Measurements from ENCODE around the gene CDH5. TPM values are rescaled to one million over a fixed set of nuclear protein-coding genes. Genes with fewer than 3 reads are reported as not detected.

Gene CDH5
- total RNA-seq, 5 donors from 2014 or later (not counting 1 experiment from before 2014, with no cell fraction given) = 0.10 to 0.20 TPM; not detected in 3

DNA sequence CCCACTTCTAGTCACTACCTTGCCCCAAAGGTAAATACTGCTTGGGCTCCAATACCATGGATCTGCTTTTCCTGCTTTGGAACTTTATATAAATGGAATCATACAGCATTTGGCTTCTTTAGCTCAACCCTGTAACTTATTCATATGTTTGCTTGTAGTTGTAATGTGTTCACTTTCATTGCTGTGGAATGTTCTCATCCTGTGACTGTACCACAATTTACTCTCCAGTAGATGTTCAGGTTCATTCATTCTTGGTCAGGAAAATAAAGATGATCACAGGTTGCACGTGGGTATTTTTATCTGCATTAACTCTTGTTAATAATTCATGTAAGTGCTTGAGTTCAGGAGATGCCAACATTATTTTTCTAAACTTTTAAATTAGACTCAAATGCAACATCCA is 53.9 kb downstream of the CDH5 start:
- H3K27ac Mint-ChIP-seq = no peak overlapping the region
- Histone ChIP-seq H3K4me3 (ENCODE audit: control insufficient read depth in 1 of 2, extremely low read depth in 1 of 2, low read length in 1 of 2) (no peak overlapping the region), H3K27me3 (replicated peaks in 1 of 2; ENCODE audit: control insufficient read depth in 2 of 2, extremely low read depth in 1 of 2, insufficient read depth in 2 of 2, low read length in 1 of 2) (peaks cover 5 to 25% of the 10 kb centered on the region in 2 experiments), H3K4me1 (ENCODE audit: control insufficient read depth in 1 of 2, extremely low read depth in 1 of 2, insufficient read depth in 2 of 2, low read length in 2 of 2) (no peaks in the 10 kb centered on the region), H3K36me3 (ENCODE audit: control insufficient read depth in 2 of 2, extremely low read depth in 1 of 2, insufficient read depth in 1 of 2, low read length in 1 of 2) (peaks cover 0 to 2% of the 10 kb centered on the region in 2 donors), H3K9me3 (no peaks in the 10 kb centered on the region), H3K27ac (ENCODE audit: low read length) (no peak overlapping the region)
- no CpG with 5 or more reads among the region's 1 CpG for WGBS (ENCODE audit: insufficient coverage)
- H3K9me3 Mint-ChIP-seq = no peaks in the 10 kb centered on the region
- peaks cover 25% of the 10 kb centered on the region in 2 donors for H3K27me3 Mint-ChIP-seq
- peaks cover 4 to 15% (median 12%) of the 10 kb centered on the region in 3 donors for H3K4me1 Mint-ChIP-seq
- no peaks in the 10 kb centered on the region for H3K36me3 Mint-ChIP-seq
- ATAC-seq (replicated peaks in 1 of 4) (no peak), DNase-seq (no peak)
- H3K4me3 Mint-ChIP-seq = no peak overlapping the region
- POLR2A ChIA-PET = interaction anchor here in 1 of 2 donors (0.7 kb wide), 1 partner anchor 410 kb away, joined by 3 read pairs; the partner anchor contains the start of gene NAE1
- CTCF ChIA-PET = no interaction called here

DNA sequence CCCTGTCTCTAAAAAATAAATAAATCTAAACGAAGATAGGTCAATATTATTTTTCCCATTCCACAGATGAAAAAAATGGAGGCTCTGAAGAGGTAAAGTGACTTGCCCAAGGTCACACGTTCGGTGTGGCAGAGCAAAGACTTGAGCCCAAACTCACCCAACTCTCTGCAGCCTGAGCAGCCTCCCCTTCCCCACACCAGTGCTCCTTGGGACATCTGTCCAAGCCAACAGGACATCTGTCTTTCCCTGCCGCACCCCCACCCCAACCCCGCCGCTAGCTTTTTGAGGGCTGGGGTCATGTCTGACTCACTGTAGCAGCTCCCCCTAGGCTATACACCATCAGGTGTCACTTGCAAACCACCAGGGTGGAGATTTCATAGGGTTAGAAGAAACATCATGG is 55.4 kb downstream of the CDH5 start:
- Histone ChIP-seq H3K4me3 (ENCODE audit: control insufficient read depth in 1 of 2, extremely low read depth in 1 of 2, low read length in 1 of 2) (no peak overlapping the region), H3K27me3 (replicated peaks in 1 of 2; ENCODE audit: control insufficient read depth in 2 of 2, extremely low read depth in 1 of 2, insufficient read depth in 2 of 2, low read length in 1 of 2) (peaks cover 12 to 37% of the 10 kb centered on the region in 2 experiments), H3K27ac (ENCODE audit: low read length) (no peak overlapping the region), H3K4me1 (ENCODE audit: control insufficient read depth in 1 of 2, extremely low read depth in 1 of 2, insufficient read depth in 2 of 2, low read length in 2 of 2) (peaks cover 2 to 8% of the 10 kb centered on the region in 2 experiments), H3K9me3 (no peaks in the 10 kb centered on the region), H3K36me3 (ENCODE audit: control insufficient read depth in 2 of 2, extremely low read depth in 1 of 2, insufficient read depth in 1 of 2, low read length in 1 of 2) (peaks cover 0 to 2% of the 10 kb centered on the region in 2 donors)
- peaks cover 6 to 17% (median 15%) of the 10 kb centered on the region in 3 donors for H3K4me1 Mint-ChIP-seq
- H3K4me3 Mint-ChIP-seq = no peak overlapping the region
- CTCF ChIA-PET = no interaction called here
- no peaks in the 10 kb centered on the region for H3K36me3 Mint-ChIP-seq
- 100% methylated on average over 2 of the region's 6 CpGs for WGBS (ENCODE audit: insufficient coverage)
- no peak overlapping the region for H3K27ac Mint-ChIP-seq
- ATAC-seq (replicated peaks in 1 of 4) = no peak
- peaks cover 33 to 35% of the 10 kb centered on the region in 2 donors for H3K27me3 Mint-ChIP-seq
- no peak for DNase-seq
- no peaks in the 10 kb centered on the region for H3K9me3 Mint-ChIP-seq
- POLR2A ChIA-PET = no interaction called here

DNA sequence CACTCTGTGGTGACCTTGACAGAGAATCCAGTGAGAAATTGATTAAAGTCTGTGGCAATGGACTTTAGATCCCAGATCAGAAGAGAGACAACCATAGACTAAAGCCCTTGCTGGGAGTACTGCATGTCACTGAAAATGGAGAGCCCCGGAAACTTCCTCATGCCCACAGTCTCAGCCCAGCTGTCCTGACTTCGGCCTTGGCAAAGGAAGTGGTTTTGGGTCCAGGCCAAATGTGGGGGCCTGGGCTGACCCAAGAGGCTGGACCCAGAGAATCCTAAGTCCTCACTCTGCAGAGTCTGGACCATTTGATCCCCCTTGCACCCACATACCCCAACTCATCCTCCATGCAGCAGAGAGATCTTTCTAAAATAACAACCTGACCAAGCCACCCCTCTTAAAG is 55.9 kb downstream of the CDH5 start:
- H3K4me3 Mint-ChIP-seq = no peak overlapping the region
- no peak for ATAC-seq (replicated peaks in 1 of 4)
- peaks cover 12 to 37% of the 10 kb centered on the region in 2 experiments for H3K27me3 ChIP-seq (replicated peaks in 1 of 2; ENCODE audit: control insufficient read depth in 2 of 2, extremely low read depth in 1 of 2, insufficient read depth in 2 of 2, low read length in 1 of 2)
- no peak for DNase-seq
- H3K27ac Mint-ChIP-seq = no peak overlapping the region
- WGBS (ENCODE audit: insufficient coverage) = no CpG with 5 or more reads among the region's 2 CpGs
- H3K36me3 ChIP-seq (ENCODE audit: control insufficient read depth in 2 of 2, extremely low read depth in 1 of 2, insufficient read depth in 1 of 2, low read length in 1 of 2) = peaks cover 0 to 2% of the 10 kb centered on the region in 2 donors
- ChIA-PET CTCF (no interaction called here), POLR2A (no interaction called here)
- no peak overlapping the region for H3K27ac ChIP-seq (ENCODE audit: low read length)
- H3K4me1 Mint-ChIP-seq = peaks cover 6 to 17% (median 15%) of the 10 kb centered on the region in 3 donors
- no peaks in the 10 kb centered on the region for H3K9me3 Mint-ChIP-seq
- no peaks in the 10 kb centered on the region for H3K36me3 Mint-ChIP-seq
- peaks cover 33 to 35% of the 10 kb centered on the region in 2 donors for H3K27me3 Mint-ChIP-seq
- H3K4me1 ChIP-seq (ENCODE audit: control insufficient read depth in 1 of 2, extremely low read depth in 1 of 2, insufficient read depth in 2 of 2, low read length in 2 of 2) = peaks cover 2 to 8% of the 10 kb centered on the region in 2 experiments
- no peak overlapping the region for H3K4me3 ChIP-seq (ENCODE audit: control insufficient read depth in 1 of 2, extremely low read depth in 1 of 2, low read length in 1 of 2)
- H3K9me3 ChIP-seq = no peaks in the 10 kb centered on the region

DNA sequence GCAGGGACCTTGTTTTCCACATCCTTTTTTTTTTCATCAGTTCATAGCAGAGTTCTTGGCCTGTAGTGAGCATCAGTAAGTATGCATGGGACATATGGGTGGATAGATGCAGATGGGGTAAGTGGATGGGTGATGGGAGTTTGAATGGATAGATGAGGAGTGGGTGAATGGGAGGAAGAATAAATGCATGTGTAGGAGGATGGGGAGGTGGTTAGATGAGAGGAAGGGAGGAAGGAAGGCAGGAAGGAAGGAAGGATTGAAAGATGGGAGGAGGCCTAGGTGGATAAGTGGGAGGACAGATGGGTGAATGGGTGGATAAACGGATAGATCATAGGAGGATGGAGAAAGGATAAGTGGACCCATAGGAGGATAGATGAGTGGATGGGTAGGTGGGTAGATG is 56.7 kb downstream of the CDH5 start:
- Histone ChIP-seq H3K27me3 (replicated peaks in 1 of 2; ENCODE audit: control insufficient read depth in 2 of 2, extremely low read depth in 1 of 2, insufficient read depth in 2 of 2, low read length in 1 of 2) (peaks cover 12 to 45% of the 10 kb centered on the region in 2 experiments), H3K4me1 (ENCODE audit: control insufficient read depth in 1 of 2, extremely low read depth in 1 of 2, insufficient read depth in 2 of 2, low read length in 2 of 2) (peaks cover 4 to 16% of the 10 kb centered on the region in 2 experiments), H3K9me3 (no peaks in the 10 kb centered on the region), H3K36me3 (ENCODE audit: control insufficient read depth in 2 of 2, extremely low read depth in 1 of 2, insufficient read depth in 1 of 2, low read length in 1 of 2) (peaks cover 0 to 2% of the 10 kb centered on the region in 2 donors), H3K4me3 (ENCODE audit: control insufficient read depth in 1 of 2, extremely low read depth in 1 of 2, low read length in 1 of 2) (no peak overlapping the region), H3K27ac (ENCODE audit: low read length) (no peak overlapping the region)
- 100% methylated on average over 1 of the region's 1 CpG for WGBS (ENCODE audit: insufficient coverage)
- DNase-seq = no peak
- H3K4me1 Mint-ChIP-seq = peaks cover 6 to 12% (median 8%) of the 10 kb centered on the region in 3 donors
- no peak for ATAC-seq (replicated peaks in 1 of 4)
- H3K36me3 Mint-ChIP-seq = no peaks in the 10 kb centered on the region
- H3K4me3 Mint-ChIP-seq = no peak overlapping the region
- H3K27ac Mint-ChIP-seq = no peak overlapping the region
- CTCF ChIA-PET = interaction anchor here in 1 of 2 donors (0.6 kb wide), 1 partner anchor 104 kb away, joined by 3 read pairs; no protein-coding TSS in a partner anchor
- peaks cover 34 to 41% of the 10 kb centered on the region in 2 donors for H3K27me3 Mint-ChIP-seq
- POLR2A ChIA-PET = no interaction called here
- H3K9me3 Mint-ChIP-seq = no peaks in the 10 kb centered on the region

DNA sequence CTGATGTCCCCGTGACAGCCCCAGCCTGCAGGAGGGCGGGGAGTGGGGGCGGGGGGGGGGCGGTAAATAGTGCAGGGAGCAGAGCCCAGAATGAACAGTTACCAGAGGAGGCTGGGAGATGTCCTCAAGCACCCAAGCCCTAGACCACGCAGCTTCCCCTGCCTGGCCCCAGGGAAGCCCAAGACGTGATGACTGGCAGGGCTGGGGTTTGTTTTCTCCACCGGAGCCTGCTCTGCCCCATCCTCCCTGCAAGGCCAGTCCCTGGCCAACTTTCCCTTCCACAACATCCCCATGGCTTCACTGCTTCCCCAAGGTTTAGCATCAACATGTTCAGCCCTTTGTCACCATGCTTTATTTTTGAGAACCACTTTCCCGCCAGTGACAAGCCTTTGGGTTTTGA is 59.2 kb downstream of the CDH5 start:
- Histone ChIP-seq H3K4me3 (ENCODE audit: control insufficient read depth in 1 of 2, extremely low read depth in 1 of 2, low read length in 1 of 2) (no peak overlapping the region), H3K4me1 (ENCODE audit: control insufficient read depth in 1 of 2, extremely low read depth in 1 of 2, insufficient read depth in 2 of 2, low read length in 2 of 2) (peaks cover 4 to 18% of the 10 kb centered on the region in 2 experiments), H3K36me3 (ENCODE audit: control insufficient read depth in 2 of 2, extremely low read depth in 1 of 2, insufficient read depth in 1 of 2, low read length in 1 of 2) (peaks cover 0 to 2% of the 10 kb centered on the region in 2 donors), H3K27me3 (replicated peaks in 1 of 2; ENCODE audit: control insufficient read depth in 2 of 2, extremely low read depth in 1 of 2, insufficient read depth in 2 of 2, low read length in 1 of 2) (peaks cover 17 to 61% of the 10 kb centered on the region in 2 experiments), H3K9me3 (no peaks in the 10 kb centered on the region), H3K27ac (ENCODE audit: low read length) (no peak overlapping the region)
- Mint-ChIP-seq H3K4me1 (peaks cover 0 to 13% (median 7%) of the 10 kb centered on the region in 3 donors), H3K27me3 (peaks cover 53 to 64% of the 10 kb centered on the region in 2 donors), H3K36me3 (no peaks in the 10 kb centered on the region), H3K27ac (no peak overlapping the region), H3K9me3 (no peaks in the 10 kb centered on the region), H3K4me3 (peak overlapping the region; percentile 19 to 51 (median 21))
- ATAC-seq (replicated peaks in 1 of 4) (no peak), DNase-seq (no peak)
- WGBS (ENCODE audit: insufficient coverage) = 39% methylated on average over 4 of the region's 8 CpGs
- ChIA-PET POLR2A (no interaction called here), CTCF (interaction anchor here in 1 of 2 donors (0.6 to 0.8 kb wide), 2 partner anchors 9 to 25 kb away, joined by 4 to 6 read pairs; no protein-coding TSS in a partner anchor)

DNA sequence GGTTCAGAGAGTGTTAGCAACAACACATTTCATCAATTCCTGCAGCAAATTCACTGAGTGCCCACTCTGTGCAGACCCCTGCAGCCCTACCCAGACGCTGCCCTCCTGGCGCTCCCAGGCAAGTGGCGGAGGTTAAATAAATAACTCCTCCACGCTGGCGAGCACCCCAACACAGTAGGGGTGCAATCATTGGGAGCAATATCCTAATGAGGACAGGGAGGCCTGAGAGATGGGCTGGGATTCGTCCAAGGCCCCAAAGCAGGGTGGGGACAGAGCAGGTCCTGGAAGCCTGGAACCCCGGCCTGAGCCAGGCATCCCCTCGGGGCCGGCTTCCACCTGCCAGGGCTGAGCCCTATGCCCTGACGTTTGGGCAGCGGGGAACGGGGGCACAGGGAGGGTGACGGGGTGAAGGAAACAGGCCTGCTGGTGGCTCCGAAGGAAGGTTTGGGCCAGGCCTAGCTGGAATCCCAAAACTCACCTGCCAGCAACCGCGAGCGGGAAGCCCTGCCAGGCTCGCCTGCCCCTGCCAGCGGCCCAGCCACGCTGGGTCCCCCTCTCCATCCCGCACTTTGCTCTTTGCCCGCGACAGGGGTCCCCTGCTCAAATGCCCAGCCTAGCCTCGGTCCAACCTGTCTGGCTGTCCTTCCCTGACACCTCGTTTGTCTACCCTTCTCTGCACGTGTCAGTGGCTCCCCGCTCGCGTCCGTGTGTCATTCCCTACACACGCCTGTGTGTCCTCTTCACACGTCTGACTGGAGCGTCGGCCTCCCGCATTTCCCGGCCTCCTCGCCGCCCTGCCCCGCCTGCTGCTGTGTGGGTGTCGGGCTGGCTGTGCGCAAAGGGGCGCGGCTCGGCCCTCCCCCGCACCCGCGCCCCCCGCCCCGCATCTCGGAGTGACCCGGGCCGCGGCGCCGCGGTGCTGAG is 59.9 kb downstream of the CDH5 start:
- H3K27ac Mint-ChIP-seq = peak overlapping the region in 1 of 2 donors; percentile 63
- peak overlapping the region; percentile 21 to 51 (median 47) for H3K4me3 Mint-ChIP-seq
- H3K9me3 Mint-ChIP-seq = no peaks in the 10 kb centered on the region
- peaks cover 4 to 18% of the 10 kb centered on the region in 2 experiments for H3K4me1 ChIP-seq (ENCODE audit: control insufficient read depth in 1 of 2, extremely low read depth in 1 of 2, insufficient read depth in 2 of 2, low read length in 2 of 2)
- H3K27ac ChIP-seq (ENCODE audit: low read length) = no peak overlapping the region
- peaks cover 0 to 13% (median 7%) of the 10 kb centered on the region in 3 donors for H3K4me1 Mint-ChIP-seq
- H3K4me3 ChIP-seq (ENCODE audit: control insufficient read depth in 1 of 2, extremely low read depth in 1 of 2, low read length in 1 of 2) = peak overlapping the region in 1 of 2 donors; percentile 55
- peaks cover 57 to 66% of the 10 kb centered on the region in 2 donors for H3K27me3 Mint-ChIP-seq
- H3K36me3 ChIP-seq (ENCODE audit: control insufficient read depth in 2 of 2, extremely low read depth in 1 of 2, insufficient read depth in 1 of 2, low read length in 1 of 2) = peaks cover 0 to 2% of the 10 kb centered on the region in 2 donors
- DNase-seq = peak in 1 of 35 experiments; percentile 2
- ChIA-PET CTCF (no interaction called here), POLR2A (no interaction called here)
- no peaks in the 10 kb centered on the region for H3K36me3 Mint-ChIP-seq
- peak in 2 of 4 experiments; percentile 16 to 42 for ATAC-seq (replicated peaks in 1 of 4)
- WGBS (ENCODE audit: insufficient coverage) = 13% methylated on average over 53 of the region's 56 CpGs
- H3K9me3 ChIP-seq = no peaks in the 10 kb centered on the region
- peaks cover 17 to 61% of the 10 kb centered on the region in 2 experiments for H3K27me3 ChIP-seq (replicated peaks in 1 of 2; ENCODE audit: control insufficient read depth in 2 of 2, extremely low read depth in 1 of 2, insufficient read depth in 2 of 2, low read length in 1 of 2)

Data from T-cell (primary cell).